ENCODE data around the gene MYO5B.

GRCh38 chr18:50167966-50168365, 27.0 kb downstream of the MYO5B start:
- TF ChIP-seq, protein P1, sequence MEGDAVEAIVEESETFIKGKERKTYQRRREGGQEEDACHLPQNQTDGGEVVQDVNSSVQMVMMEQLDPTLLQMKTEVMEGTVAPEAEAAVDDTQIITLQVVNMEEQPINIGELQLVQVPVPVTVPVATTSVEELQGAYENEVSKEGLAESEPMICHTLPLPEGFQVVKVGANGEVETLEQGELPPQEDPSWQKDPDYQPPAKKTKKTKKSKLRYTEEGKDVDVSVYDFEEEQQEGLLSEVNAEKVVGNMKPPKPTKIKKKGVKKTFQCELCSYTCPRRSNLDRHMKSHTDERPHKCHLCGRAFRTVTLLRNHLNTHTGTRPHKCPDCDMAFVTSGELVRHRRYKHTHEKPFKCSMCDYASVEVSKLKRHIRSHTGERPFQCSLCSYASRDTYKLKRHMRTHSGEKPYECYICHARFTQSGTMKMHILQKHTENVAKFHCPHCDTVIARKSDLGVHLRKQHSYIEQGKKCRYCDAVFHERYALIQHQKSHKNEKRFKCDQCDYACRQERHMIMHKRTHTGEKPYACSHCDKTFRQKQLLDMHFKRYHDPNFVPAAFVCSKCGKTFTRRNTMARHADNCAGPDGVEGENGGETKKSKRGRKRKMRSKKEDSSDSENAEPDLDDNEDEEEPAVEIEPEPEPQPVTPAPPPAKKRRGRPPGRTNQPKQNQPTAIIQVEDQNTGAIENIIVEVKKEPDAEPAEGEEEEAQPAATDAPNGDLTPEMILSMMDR (IDR thresholded peaks at IDR 0.05; ENCODE audit: low read depth, low read length, missing input control) = no peak
- TF ChIP-seq, protein P2, sequence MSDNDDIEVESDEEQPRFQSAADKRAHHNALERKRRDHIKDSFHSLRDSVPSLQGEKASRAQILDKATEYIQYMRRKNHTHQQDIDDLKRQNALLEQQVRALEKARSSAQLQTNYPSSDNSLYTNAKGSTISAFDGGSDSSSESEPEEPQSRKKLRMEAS (IDR thresholded peaks at IDR 0.05) = no peak
- TF ChIP-seq, protein P3, sequence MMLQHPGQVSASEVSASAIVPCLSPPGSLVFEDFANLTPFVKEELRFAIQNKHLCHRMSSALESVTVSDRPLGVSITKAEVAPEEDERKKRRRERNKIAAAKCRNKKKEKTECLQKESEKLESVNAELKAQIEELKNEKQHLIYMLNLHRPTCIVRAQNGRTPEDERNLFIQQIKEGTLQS (IDR thresholded peaks at IDR 0.05) = no peak
- TF ChIP-seq TAF1 (conservative IDR thresholded peaks at IDR 0.05) = no peak
- TF ChIP-seq RAD21 (IDR thresholded peaks at IDR 0.05) = no peak

Measured in liver (tissue), 3 donors.